H9 (cell line): ENCODE measurements around the gene B4GALT6. TPM values are rescaled to one million over a fixed set of nuclear protein-coding genes. Genes with fewer than 3 reads are reported as not detected.

Experiments
- DNase-seq: peaks from one replicate; pipeline ENCODE4 v3.0.0-alpha.2; 2017
- H2AFZ ChIP-seq: one replicate; pipeline ENCODE4 v1.6.1; 2013; ENCODE audit warnings: mild to moderate bottlenecking, low read length, control low read depth, moderate library complexity
- H2AK5ac ChIP-seq: 2 replicates; pipeline ENCODE4 v1.6.1; 2013; ENCODE audit warnings: low read length, control low read depth, mixed read lengths; ENCODE audit not compliant: insufficient read length
- H2BK120ac ChIP-seq: one replicate; pipeline ENCODE4 v1.6.1; 2013; ENCODE audit warnings: low read depth, mild to moderate bottlenecking, low read length, control low read depth, inconsistent platforms; ENCODE audit not compliant: poor library complexity, severe bottlenecking
- H2BK12ac ChIP-seq: 2 replicates; pipeline ENCODE4 v1.6.1; 2013; ENCODE audit warnings: low read length, control low read depth, mixed read lengths, low read depth; ENCODE audit not compliant: insufficient read length
- H2BK15ac ChIP-seq: 2 replicates; pipeline ENCODE4 v1.6.1; 2013; ENCODE audit warnings: low read depth, low read length, control low read depth
- H2BK20ac ChIP-seq: one replicate; pipeline ENCODE4 v1.6.1; 2013; ENCODE audit warnings: low read depth, mild to moderate bottlenecking, low read length, control low read depth, inconsistent platforms; ENCODE audit not compliant: poor library complexity, severe bottlenecking
- H2BK5ac ChIP-seq: 2 replicates; pipeline ENCODE4 v1.6.1; 2013; ENCODE audit warnings: low read length, control low read depth, mixed read lengths; ENCODE audit not compliant: insufficient read length
- H3K14ac ChIP-seq: 2 replicates; pipeline ENCODE4 v1.6.1; 2013; ENCODE audit warnings: low read length, control low read depth; ENCODE audit not compliant: insufficient read depth
- H3K18ac ChIP-seq: 2 replicates; pipeline ENCODE4 v1.6.1; 2013; ENCODE audit warnings: low read depth, mild to moderate bottlenecking, mixed read lengths, low read length, control low read depth; ENCODE audit not compliant: insufficient read length
- H3K23ac ChIP-seq: 2 replicates; pipeline ENCODE4 v1.6.1; 2013; ENCODE audit warnings: low read length, control low read depth, mixed read lengths, low read depth; ENCODE audit not compliant: insufficient read length
- H3K23me2 ChIP-seq: 2 replicates; pipeline ENCODE4 v1.6.1; 2013; ENCODE audit warnings: low read depth, mild to moderate bottlenecking, mixed read lengths, low read length, control low read depth; ENCODE audit not compliant: insufficient read length, poor library complexity, severe bottlenecking
- H3K27ac ChIP-seq: 2 replicates; pipeline ENCODE4 v1.5.1; 2013; ENCODE audit warnings: low read length, control low read depth, mixed read lengths, low read depth; ENCODE audit not compliant: insufficient read length
- H3K27me3 ChIP-seq: 2 replicates; pipeline ENCODE4 v1.6.1; 2013; ENCODE audit warnings: low read length, control low read depth, inconsistent platforms; ENCODE audit not compliant: insufficient read depth
- H3K4ac ChIP-seq: 2 replicates; pipeline ENCODE4 v1.6.1; 2013; ENCODE audit warnings: low read depth, mild to moderate bottlenecking, control low read depth, inconsistent platforms, low read length, moderate library complexity
- H3K4me1 ChIP-seq: 2 replicates; pipeline ENCODE4 v1.6.1; 2013; ENCODE audit warnings: low read length, control low read depth, inconsistent platforms; ENCODE audit not compliant: insufficient read depth
- H3K4me2 ChIP-seq: 2 replicates; pipeline ENCODE4 v1.6.1; 2013; ENCODE audit warnings: low read length, control low read depth, mixed read lengths; ENCODE audit not compliant: insufficient read length, insufficient read depth
- H3K56ac ChIP-seq: 2 replicates; pipeline ENCODE4 v1.6.1; 2013; ENCODE audit warnings: low read depth, mild to moderate bottlenecking, mixed read lengths, low read length, control low read depth; ENCODE audit not compliant: insufficient read length
- H3K79me1 ChIP-seq: 2 replicates; pipeline ENCODE4 v1.6.1; 2013; ENCODE audit warnings: low read depth, mild to moderate bottlenecking, moderate library complexity, low read length, control low read depth, inconsistent platforms; ENCODE audit not compliant: insufficient read depth, poor library complexity, severe bottlenecking
- H3K79me2 ChIP-seq: 2 replicates; pipeline ENCODE4 v1.6.1; 2013; ENCODE audit warnings: low read length, control low read depth, inconsistent platforms; ENCODE audit not compliant: insufficient read depth
- H3K9ac ChIP-seq: 2 replicates; pipeline ENCODE4 v1.6.1; 2013; ENCODE audit warnings: low read length, control low read depth, mixed read lengths; ENCODE audit not compliant: insufficient read length; ENCODE audit errors: extremely low read depth
- H3K9me3 ChIP-seq: one replicate; pipeline ENCODE4 v1.6.1; 2013; ENCODE audit warnings: low read depth, low read length, inconsistent platforms; ENCODE audit not compliant: control insufficient read depth
- H3T11ph ChIP-seq: one replicate; pipeline ENCODE4 v1.6.1; 2013; ENCODE audit warnings: mild to moderate bottlenecking, low read length, control low read depth, inconsistent platforms
- H4K20me1 ChIP-seq: one replicate; pipeline ENCODE4 v1.6.1; 2013; ENCODE audit not compliant: control insufficient read depth, insufficient read length, insufficient read depth
- H4K5ac ChIP-seq: 2 replicates; pipeline ENCODE4 v1.6.1; 2013; ENCODE audit warnings: low read depth, mild to moderate bottlenecking, mixed read lengths, low read length, control low read depth; ENCODE audit not compliant: insufficient read length
- H4K8ac ChIP-seq: replicated peaks from 2 replicates; pipeline ENCODE4 v1.6.1; 2013; ENCODE audit warnings: low read length, control low read depth, mixed read lengths, low read depth; ENCODE audit not compliant: insufficient read length
- H4K91ac ChIP-seq: 2 replicates; pipeline ENCODE4 v1.6.1; 2013; ENCODE audit warnings: low read depth, mild to moderate bottlenecking, moderate library complexity, mixed read lengths, low read length, control low read depth; ENCODE audit not compliant: insufficient read length
- H3K27ac Mint-ChIP-seq, 3 experiments: 2 replicates in 2 of 3; 3 replicates in 1 of 3; pipeline ENCODE4 v1.8.0; 2020 to 2021; ENCODE audit warnings: mixed read lengths in 3 of 3, mild to moderate bottlenecking in 1 of 3, moderate library complexity in 1 of 3
- H3K27me3 Mint-ChIP-seq: 2 replicates; pipeline ENCODE4 v1.8.0; 2021; ENCODE audit warnings: low read depth, mild to moderate bottlenecking, moderate library complexity, mixed read lengths
- H3K36me3 Mint-ChIP-seq, 3 experiments: 2 replicates in 2 of 3; 3 replicates in 1 of 3; pipeline ENCODE4 v1.8.0; 2020 to 2021; ENCODE audit warnings: low read depth in 3 of 3, mixed read lengths in 3 of 3; ENCODE audit not compliant: insufficient read depth in 1 of 3
- H3K4me1 Mint-ChIP-seq, 2 experiments: 2 replicates each; pipeline ENCODE4 v1.8.0; 2020; ENCODE audit warnings: mixed read lengths in 2 of 2
- H3K4me3 Mint-ChIP-seq, 2 experiments: 2 replicates in 1 of 2; 3 replicates in 1 of 2; pipeline ENCODE4 v1.8.0; 2020 to 2021; ENCODE audit warnings: mild to moderate bottlenecking in 2 of 2, mixed read lengths in 2 of 2, moderate library complexity in 1 of 2
- H3K9me3 Mint-ChIP-seq, 2 experiments: 2 replicates in 1 of 2; 3 replicates in 1 of 2; pipeline ENCODE4 v1.8.0; 2020; ENCODE audit warnings: mild to moderate bottlenecking in 2 of 2, mixed read lengths in 2 of 2, moderate library complexity in 1 of 2
- CTCF ChIP-seq: fragments of 200-600 bp; sonication (generic); conservative IDR thresholded peaks from 3 replicates; pipeline ENCODE4 v1.8.0; 2021; ENCODE audit warnings: antibody characterized with exemption, mild to moderate bottlenecking
- WGBS: extraction: QIAGEN DNeasy Blood & Tissue Kit; methylation state at CpG from one replicate; pipeline ENCODE4 v1.1.7; 2013; ENCODE audit warnings: missing lambda C conversion rate, low lambda C conversion rate, mixed read lengths; ENCODE audit not compliant: insufficient read length; ENCODE audit errors: extremely low coverage; 5-methylcytosine and 5-hydroxymethylcytosine counted together
- total RNA-seq: library from RNA; stranded (reverse); gene quantifications from 2 replicates; pipeline ENCODE4 v1.2.1, GENCODE V29; 2021

The B4GALT6 gene
- total RNA-seq, 1 experiment from 2014 or later = 34.1 TPM

- H3K27ac ChIP-seq = no peak overlapping the region
- no peak overlapping the region for H2BK5ac ChIP-seq
- no peak overlapping the region for H2AFZ ChIP-seq
Measured at GRCh38 chr18:31679133-31679742, 5.1 kb downstream of the B4GALT6 start.

More at GRCh38 chr18:31679133-31679742, 5.1 kb downstream of the B4GALT6 start:
- Histone ChIP-seq H3K23ac (no peak overlapping the region), H3K79me2 (peaks cover 41% of the 10 kb centered on the region; the same call in 1 of the 2 replicates), H4K91ac (no peak overlapping the region), H3T11ph (no peak overlapping the region), H3K9ac (no peak overlapping the region), H3K27me3 (no peaks in the 10 kb centered on the region), H3K18ac (no peak overlapping the region), H2BK20ac (no peak overlapping the region), H3K4me2 (no peak overlapping the region), H4K20me1 (no peaks in the 10 kb centered on the region), H3K4me1 (peaks cover 21% of the 10 kb centered on the region), H2BK120ac (no peak overlapping the region), H2BK12ac (no peak overlapping the region), H3K9me3 (no peaks in the 10 kb centered on the region), H4K8ac (no peak overlapping the region), H3K56ac (no peak overlapping the region), H3K4ac (no peak overlapping the region), H2BK15ac (no peak overlapping the region), H3K79me1 (peaks cover 11% of the 10 kb centered on the region), H3K14ac (no peak overlapping the region), H4K5ac (no peak overlapping the region), H2AK5ac (no peak overlapping the region), H3K23me2 (peaks cover 7% of the 10 kb centered on the region)
- Mint-ChIP-seq H3K9me3 (no peaks in the 10 kb centered on the region), H3K4me3 (no peak overlapping the region), H3K27ac (no peak overlapping the region; a peak in 1 of 7 replicates), H3K27me3 (no peaks in the 10 kb centered on the region), H3K4me1 (peaks cover 59 to 72% of the 10 kb centered on the region in 2 experiments), H3K36me3 (peaks cover 0 to 2% (median 0%) of the 10 kb centered on the region in 3 experiments; a peak in 2 of 7 replicates)
- WGBS = no CpG with 5 or more reads among the region's 3 CpGs
- no peak for TF ChIP-seq CTCF
- no peak for DNase-seq
